Activated gamma-delta T cell (primary cell): ENCODE data around the gene TBC1D30.

ENCODE experiments used
- DNase-seq: peaks from one replicate; lab custom pipeline; 2025; lab: John Stamatoyannopoulos, UW

The TBC1D30 gene

DNA sequence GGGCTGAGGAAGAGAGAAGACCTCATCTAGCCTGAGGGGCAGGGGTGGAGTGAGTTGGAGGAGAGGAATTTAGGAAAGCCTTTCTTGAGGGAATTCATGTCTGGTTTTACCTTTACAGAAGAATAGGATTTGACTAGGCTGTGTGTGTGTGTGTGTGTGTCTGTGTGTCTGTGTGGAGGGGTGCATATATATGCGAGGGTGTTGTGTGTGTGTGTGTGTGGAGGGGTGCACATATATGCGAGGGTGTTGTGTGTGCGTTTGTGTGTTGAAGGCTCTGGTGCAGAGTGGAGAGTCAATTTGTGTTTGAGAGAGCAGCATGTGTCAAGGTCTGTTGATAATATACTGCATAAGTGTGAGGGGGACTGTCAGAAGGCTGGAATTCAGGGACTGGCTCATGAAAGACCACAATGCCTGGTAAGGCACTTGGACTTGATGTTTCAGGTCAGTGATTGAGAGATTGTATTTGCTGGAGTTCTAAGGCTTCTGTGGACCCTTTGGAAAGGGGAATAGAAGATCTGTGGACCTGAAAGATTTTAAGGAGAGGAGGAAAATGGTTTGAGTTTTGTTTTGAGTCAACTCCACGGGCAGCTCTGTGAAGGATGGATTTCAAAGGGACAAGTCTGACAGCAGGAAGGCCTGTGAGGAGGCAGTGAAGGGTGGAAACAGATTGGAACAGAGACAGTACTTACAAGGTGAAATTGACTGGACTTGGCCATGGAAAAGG lies 34.6 kb downstream of the TBC1D30 start:
- no peak for DNase-seq

DNA sequence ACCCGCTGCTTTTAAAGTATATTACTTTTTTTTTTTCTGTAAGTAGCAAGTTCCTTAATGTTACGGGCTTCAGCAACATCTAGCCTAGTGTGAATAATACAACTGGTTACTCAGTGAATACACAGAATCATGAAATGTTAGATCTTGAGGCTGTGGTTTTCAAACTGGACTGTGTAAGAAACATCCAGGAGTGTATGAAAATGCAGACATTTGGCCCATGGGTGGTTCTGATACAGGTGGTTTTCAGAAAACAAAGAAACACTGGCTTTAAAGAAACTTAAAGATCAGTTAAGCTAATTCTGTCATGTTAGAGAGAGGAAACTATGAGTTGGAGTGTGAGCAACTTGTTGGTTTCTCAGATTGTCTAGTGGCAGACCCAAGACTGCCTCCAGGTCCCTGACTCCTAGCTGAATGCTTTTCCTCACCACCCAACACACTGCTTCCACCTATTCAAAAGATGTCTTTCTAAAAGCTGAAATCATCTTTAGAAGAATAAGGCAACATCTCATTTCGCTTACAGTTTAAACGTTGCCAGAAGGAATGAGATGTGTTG lies 36.1 kb downstream of the TBC1D30 start:
- no peak for DNase-seq

DNA sequence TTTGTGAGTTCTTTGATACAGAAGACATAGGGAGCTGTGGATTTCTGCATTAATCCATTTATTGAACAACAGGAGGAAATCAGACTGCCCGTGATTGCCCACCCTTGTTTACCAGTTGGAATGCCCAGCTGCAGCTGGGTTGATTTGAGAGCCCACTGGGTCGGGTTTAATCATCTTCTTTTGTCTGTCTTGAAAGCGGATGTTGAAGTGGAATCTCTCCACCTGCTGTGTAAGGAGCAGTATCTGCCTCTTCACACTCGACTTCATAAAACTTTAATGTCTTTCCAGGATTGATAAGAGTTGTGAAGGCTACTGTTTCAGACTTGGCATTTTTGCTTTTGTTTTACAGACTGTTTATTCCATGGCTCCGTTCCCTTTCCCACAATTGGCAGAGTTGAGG lies 39.9 kb downstream of the TBC1D30 start:
- no peak for DNase-seq

DNA sequence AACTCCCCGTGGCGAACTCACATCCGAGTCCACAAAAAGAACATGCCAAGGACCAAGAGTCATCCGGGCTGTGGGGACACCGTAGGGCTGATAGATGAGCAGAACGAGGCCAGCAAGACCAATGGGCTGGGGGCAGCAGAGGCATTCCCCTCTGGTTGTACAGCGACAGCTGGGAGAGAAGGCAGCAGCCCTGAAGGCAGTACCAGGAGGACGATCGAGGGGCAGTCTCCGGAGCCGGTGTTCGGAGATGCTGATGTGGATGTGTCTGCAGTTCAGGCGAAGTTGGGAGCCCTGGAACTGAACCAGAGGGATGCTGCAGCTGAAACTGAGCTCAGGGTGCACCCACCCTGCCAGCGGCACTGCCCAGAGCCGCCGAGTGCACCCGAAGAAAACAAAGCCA lies 50.7 kb downstream of the TBC1D30 start:
- DNase-seq, result no peak

DNA sequence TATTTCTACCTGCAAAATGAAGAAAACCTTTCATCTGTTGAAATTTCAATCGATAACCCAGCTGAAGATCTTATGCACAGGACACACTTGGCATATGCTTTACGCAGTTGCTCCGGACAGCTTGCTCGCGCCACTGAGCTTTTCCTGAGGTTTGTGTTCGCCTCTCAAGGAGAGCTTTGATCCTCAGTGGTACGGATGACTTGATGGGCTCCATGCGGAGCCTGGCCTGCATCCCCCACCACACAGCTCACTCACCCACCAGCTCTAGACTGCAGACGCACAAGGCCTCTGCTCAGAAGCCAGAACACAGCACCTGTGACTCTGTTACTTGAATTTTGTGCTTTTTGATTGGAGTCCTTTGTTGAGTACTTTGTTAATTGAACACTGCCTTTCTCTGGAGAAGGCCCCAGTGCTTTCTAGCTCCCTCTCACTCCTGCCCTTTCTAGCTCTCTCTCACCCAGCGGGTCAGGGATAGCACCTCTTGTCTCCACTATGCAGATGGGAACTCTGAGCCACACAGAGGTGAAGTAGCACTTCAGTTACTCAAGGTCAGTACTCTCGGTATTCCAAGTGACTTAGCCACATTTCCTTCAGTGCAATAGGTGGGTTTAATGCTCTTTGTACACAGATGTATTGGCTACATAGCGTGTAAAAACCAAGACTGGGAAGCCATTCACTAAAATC lies 52.1 kb downstream of the TBC1D30 start:
- DNase-seq, result no peak

DNA sequence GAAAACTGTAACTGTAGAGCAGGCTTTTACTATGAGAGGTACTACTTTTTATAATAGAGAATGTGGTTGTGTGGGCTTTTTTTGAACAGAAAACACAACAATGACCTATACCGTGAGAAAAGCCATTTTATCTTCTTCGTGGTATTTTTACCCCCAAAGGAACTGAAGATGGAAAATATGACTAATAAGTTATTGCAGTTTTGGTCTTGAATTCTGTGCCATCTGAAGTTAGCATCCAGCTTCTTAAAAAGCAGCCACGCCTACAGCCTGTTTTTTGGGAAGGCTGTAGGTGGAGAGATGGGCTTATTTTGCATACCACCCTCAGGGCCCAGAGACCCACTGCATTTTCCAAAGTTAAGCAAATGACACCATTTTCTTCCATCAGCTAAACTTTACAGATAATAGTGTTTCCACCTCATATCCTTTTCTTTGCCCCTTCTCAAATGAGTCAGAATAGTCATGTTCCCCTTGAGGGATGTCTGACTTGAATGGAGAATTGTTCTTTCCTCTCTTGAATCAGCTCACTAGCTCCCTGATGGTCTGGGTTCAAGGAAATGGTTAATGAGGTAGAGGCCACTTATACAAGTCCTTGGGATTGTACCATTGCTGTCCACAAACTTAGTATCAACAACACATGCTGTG lies 53.0 kb downstream of the TBC1D30 start:
- no peak for DNase-seq

DNA sequence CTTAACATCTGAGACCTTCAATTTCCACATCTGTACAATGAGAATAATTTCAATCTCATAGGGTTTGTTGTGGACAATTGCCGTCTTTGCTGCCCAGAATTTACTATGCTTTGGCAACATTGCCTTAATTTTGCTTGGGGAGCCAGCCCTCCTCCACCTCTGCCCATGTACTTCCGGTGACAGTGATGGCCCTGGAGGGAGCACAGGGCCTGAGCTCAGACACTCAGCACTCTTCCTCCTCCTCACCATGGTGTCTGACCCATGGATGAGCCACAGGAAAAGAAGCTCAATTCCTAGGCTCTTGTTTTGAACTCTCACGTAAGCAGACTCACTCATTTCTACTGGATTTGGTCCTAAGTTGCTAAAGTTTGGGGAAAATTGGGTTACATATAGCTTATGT lies 58.2 kb downstream of the TBC1D30 start:
- DNase-seq, result no peak

DNA sequence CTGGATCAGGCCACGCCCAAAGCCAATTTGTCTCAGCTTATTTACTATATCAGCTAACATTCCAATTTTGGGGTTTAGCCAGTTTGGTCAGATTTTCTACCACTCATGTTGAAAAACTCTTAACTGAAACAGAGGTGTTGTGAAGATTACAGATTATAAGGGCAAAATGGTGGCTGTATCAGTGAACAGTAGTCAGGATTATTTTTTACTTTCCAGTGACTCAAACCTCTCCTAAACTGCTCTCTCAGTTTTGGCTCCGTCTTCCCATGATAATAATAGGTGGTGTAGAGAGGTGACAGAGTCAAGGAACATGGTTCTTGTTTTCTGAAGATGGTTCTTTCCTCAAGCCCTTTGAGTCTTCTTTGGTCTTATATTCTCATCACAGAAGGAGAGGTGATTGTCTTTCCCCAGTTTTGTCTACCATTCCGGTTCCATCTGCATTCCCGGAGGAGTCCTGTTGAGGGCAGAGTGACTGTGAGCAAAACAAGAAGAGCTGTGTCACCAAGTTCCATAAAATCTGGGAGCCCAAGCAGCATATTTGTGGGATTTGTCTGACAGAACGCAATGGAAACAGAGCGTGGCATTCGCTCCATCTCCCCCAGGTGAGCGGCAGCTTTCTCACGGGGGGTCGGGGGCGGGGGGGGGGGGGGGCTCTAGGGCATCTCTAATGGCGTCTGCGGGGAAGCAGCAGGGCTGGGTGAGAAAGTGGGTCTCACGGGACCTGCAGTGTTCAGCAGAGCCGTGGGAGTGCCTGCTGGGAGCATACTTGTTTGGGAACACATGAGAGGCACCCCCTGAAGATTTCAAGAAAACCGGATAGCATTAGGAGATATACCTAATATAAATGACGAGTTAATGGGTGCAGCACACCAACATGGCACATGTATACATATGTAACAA lies 59.1 kb downstream of the TBC1D30 start:
- DNase-seq, result no peak

DNA sequence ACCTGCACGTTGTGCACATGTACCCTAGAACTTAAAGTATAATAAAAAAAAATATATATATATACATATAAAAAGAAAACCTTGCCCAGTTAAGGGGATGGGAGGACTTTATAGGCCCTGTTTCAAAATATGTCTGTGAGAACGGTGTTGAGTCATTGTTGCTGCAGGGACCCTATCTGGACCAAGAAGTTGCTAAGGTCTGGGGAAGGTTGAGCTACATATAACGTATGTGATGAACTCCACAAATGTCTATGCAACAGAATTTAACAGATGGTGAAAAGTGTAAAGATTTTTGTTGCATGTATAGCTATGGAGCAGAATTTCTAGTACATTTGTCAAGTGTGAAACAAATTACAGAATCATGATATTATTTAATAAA lies 59.7 kb downstream of the TBC1D30 start:
- no peak for DNase-seq

DNA sequence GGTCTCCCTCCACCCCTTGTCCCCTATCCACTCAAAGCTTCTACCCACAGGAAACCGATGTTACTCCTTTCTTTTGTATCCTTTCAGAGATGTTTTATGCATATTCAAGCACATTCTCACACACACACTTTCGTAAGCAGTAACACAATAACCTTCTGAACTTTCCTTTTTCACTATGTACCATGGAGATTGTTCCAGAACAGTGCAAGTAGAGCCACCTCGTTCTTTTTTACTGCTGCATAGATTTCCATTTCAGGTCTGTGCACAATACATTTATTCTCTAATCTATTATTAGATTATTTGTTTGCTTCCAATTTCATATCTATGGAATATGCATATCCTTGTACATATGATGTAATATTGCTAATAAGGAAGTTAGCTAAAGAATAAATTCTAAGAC lies 60.3 kb downstream of the TBC1D30 start:
- DNase-seq, result no peak

DNA sequence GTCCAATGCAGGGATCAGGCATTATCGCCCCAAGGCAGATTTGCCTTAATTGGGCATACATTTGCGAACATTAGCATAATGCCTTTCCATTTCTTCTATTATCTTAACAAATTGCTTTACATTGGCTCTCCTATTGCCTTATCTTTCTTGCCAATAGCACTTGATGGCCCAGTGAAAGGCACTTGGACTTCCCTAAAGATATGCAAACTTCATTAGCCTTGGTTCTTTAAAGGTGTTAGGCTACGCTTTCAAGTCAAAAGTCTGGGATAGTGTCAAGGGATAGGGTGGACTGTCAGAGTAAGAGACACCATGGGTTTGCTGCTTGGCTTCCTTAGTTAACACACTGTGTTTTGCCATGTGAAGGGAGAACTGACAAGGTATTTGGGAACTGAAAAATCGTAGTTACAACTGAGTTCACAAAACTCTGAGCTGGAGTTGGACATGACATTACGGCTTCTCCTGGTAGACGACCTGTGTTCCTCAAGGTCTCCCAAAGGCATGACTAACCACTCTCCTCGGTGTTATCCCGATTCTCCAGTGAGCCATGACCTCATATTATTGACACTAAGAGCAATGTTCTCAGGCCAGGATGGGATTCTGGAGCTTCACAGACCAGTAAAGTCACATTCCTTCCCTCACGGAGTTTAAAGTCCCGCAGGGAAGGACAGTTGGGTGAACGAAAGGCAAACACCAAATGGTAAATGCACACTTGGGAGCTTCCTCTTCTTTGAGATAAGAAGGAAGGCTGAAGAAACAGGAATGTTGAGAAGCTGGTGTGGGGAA lies 65.2 kb downstream of the TBC1D30 start:
- no peak for DNase-seq

DNA sequence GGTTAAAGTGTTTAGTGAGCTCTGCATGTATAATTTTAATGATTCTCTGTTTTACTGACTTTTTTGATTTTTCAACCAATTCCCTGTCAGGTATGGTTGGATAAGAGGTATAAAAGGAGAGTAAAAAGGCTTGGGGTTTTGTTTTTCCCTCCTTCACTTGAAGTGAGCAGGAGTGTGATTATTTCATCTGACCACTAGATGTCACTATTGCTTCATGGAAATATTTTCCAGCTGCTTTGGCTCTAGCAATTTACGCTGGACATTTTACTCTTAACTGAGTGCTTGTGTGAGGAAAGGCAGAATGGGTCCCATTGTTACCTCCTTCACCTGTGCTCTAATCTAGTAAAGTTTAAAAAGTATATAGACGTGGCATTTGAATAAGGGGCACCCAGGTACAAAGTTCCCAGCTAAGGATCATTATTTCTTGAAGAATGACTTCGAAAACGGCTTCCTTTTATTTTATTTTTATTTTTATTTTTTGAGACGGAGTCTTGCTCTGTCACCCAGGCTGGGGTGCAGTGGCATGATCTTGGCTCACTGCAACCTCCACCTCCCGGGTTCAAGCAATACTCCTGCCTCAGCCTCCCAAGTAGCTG lies 66.5 kb downstream of the TBC1D30 start:
- DNase-seq, result no peak

DNA sequence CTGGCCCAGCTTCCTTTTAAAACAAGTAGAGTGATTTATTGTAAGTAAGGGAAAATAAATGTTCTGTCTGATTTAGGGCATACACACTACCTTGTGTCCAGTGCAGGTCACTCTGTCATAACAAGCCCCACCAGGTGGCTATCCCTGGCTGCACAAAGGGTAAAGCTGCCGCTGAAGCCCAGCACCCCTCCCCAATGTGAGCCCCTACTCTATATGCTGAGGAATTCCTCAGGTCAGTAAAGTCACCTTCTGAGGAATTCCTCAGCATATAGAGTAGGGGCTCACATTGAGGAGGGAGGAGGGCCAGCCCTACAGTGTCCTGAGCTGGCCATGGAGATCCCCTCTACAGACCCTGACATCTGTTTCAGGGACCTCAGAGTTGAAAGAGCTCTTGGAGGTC lies 67.2 kb downstream of the TBC1D30 start:
- DNase-seq, result no peak

DNA sequence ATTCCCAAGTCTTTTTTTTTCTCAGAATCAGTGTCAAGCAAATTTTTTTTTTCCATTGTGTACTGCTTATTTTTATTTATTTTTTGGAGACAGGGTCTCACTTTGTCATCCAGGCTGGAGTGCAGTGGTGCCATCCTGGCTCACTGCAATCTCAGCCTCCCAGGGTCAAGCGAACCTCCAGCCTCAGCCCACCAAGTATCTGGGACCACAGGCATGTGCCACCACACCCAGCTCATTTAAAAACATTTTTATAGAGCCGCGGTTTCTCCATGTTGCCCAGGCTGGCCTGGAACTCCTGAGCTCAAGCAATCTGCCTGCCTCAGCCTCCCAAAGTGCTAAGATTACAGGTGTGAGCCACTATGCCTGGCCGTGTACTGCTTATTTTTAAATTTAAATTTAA lies 68.1 kb downstream of the TBC1D30 start:
- DNase-seq, result no peak

DNA sequence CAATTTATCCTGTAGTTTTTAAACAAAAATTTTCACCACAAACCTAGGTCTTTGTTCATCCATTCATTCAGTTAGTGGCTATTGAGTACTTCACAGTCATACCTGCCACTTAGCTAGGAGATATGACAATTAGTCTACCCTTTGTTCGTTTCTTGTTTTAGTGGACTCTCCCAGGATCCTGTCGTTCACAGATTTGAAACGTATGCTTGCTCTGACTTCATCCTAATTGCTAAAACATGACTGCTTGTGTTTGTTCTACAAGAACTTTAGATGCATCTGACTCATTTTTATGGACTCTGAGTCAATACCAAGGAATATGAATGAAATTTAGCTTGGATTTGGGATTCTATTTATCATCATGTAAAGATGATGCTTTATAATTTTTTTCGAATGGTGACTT lies 69.5 kb downstream of the TBC1D30 start:
- no peak for DNase-seq

DNA sequence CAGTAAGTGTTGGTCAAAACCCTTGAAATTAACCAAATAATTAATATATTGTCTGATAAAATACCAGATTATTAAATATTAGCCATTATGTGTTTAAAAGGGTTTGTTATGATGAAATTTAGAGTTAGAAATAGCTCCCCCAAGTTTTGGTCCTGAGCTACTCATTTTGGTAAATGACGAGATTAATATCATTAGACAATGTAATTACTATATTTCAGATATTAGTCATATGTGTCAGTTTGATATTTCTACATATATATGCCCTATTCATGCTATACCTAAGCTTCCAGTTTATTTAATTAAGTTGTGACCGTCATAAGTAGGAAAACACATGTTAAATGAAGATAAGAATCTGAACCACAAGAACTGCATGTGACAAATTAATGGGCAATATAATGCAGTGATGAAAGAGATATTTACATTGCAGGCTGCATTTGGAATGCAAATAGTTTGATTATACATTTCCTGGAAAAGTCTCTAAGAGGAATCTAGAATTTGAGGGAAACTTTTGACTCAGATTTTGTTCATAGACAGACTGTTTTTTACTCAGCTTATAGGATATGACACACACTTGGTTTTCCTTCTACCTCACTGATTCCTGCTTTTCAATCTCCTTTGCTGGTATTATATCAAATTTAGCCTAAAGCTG lies 70.5 kb downstream of the TBC1D30 start:
- DNase-seq, result no peak

DNA sequence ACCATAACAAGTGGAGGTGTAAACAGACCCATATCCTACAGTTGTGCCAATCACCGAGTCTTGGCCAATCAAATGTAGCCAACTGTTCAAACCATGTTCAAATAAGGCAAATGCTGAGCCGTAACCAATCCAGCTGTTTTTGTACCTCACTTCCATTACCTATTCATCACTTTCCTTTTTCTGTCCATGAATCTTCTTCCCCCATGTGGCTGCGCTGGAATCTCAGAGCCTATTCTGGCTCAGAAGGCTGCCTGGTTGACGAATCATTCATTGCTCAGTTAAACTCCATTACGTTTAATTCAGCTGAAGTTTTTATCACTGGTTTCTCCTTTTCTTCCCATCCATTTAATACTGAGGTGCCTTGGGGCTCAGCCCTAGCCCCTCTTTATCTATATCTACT lies 71.1 kb downstream of the TBC1D30 start:
- DNase-seq, result no peak

DNA sequence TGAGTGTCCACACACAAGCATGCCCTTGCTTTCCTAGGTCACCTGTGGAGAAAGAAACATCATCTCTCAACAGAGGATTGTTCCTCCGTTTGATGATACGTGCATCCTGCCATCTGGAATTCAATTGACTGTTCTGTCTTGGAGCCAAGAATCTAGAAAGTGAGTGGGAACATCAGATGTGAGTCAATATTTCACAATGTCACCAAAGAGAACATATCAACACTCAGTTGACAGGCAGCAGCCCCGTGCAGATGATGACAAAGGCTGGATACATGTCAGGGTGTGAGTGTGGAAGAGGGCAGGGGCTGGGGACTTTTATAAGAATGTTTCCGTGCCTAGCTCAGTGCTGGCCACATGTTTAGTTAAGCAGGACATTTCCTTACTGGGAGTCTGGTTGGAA lies 76.1 kb downstream of the TBC1D30 start:
- no peak for DNase-seq

DNA sequence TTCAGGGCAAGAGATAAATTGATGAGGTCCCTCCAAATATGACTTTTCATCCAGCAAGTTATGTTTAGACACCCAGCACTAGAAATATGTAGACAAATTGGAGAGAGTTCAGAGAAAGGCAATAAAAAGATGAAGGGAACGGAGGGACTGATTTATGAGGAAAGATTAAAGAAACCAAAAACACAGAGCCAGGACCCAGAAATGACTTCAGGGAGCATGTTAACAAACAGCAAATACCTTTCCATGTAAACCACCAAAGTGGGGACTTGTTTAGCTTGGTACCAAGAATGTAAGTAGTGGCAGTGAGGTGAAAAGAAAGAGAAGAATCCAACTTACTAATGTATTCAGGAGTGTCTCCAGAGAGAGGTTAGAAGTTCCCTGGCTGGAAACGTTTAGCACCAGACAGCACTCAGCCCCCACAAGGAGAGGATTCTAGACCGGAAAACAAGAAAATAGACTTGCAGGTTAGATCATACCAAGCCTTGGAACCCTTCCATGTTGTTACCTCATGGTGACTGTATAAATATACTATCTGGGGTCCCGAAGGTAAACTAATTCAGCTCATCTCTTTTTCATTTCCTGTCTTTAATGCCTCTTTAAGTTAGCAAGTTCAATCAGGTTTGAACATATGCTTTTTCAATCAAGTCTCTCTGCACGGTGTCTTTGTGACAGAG lies 79.2 kb downstream of the TBC1D30 start:
- no peak for DNase-seq

DNA sequence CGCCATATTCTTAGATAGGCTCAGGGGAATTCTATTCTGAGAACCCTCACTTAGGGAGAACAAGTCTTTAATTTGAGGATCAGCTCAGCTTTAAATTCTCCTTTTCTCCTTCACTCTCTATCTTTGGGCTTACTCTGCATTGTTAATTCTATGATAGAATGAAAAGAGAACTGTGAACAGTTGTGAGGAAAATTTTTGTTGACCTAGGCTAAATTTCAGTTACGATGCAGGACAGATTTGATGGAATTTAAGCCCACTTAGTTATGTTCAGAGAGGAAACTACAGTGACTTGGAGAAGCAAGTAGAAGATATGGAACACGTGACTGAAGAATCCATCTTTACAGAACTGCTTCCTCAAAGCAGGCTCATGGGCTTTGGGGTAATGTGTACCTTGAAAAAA lies 82.7 kb downstream of the TBC1D30 start:
- DNase-seq, result no peak
